Dendritic cell treated with granulocyte-macrophage colony-stimulating factor and Interleukin-4, amounts not matched to agents 40 ng/mL and 50 ng/mL, for 4 days (primary cell): ENCODE data around the gene CREB3L2.
"Not testable (repeated sequence)": the region's sequence is repeated elsewhere in the genome, so short reads cannot be mapped to it uniquely, and the experiment has no call there.

Experiments
- H3K27ac Mint-ChIP-seq: one replicate; pipeline ENCODE4 v1.8.0; 2022; ENCODE audit warnings: mild to moderate bottlenecking, mixed read lengths
- H3K27me3 Mint-ChIP-seq: one replicate; pipeline ENCODE4 v1.8.0; 2022; ENCODE audit warnings: mild to moderate bottlenecking, mixed read lengths
- H3K36me3 Mint-ChIP-seq: one replicate; pipeline ENCODE4 v1.8.0; 2022; ENCODE audit warnings: low read depth, mixed read lengths
- H3K4me1 Mint-ChIP-seq: one replicate; pipeline ENCODE4 v1.8.0; 2022; ENCODE audit warnings: low read depth, mixed read lengths
- H3K4me3 Mint-ChIP-seq: one replicate; pipeline ENCODE4 v1.8.0; 2022; ENCODE audit warnings: mild to moderate bottlenecking, moderate library complexity, mixed read lengths
- H3K9me3 Mint-ChIP-seq: one replicate; pipeline ENCODE4 v1.8.0; 2022; ENCODE audit warnings: mixed read lengths
- intact Hi-C: fragments of 100-400 bp; cut with micrococcal nuclease; formaldehyde crosslinking; loops from one replicate; pipeline ENCODE4 v1.15.0; 2022

CREB3L2 gene, protein sequence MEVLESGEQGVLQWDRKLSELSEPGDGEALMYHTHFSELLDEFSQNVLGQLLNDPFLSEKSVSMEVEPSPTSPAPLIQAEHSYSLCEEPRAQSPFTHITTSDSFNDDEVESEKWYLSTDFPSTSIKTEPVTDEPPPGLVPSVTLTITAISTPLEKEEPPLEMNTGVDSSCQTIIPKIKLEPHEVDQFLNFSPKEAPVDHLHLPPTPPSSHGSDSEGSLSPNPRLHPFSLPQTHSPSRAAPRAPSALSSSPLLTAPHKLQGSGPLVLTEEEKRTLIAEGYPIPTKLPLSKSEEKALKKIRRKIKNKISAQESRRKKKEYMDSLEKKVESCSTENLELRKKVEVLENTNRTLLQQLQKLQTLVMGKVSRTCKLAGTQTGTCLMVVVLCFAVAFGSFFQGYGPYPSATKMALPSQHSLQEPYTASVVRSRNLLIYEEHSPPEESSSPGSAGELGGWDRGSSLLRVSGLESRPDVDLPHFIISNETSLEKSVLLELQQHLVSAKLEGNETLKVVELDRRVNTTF

DNA sequence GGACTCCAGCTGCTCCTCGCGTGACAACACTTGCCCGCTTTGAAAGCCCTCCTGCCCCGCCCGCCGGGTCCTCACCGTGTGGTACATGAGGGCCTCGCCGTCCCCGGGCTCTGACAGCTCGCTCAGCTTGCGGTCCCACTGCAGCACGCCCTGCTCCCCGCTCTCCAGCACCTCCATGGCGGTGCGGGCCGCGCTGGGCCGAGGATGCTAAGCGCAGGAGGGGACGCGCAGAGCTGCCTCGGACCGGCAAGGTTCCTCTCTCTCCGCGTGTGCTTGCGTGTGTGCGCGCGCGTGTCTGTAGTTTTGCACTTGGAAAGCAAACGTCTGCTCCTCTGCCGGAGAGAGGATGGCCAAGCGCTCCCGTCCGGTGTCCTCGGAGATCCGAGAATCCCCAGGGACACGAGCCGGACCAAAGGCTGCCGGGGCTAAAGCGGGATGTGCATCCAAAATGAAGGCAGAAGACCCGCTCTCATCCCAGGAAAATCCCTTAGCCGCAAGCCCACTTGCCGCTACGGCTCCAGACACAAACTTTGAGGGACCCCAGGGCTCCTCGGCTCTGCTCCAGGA lies at the start of gene CREB3L2:
TSS of gene CREB3L2 (minus strand) at position 558 of the 567 bp plus-strand sequence. CDS start at position 177, 381 bp downstream.
- intact Hi-C loops: loop anchor here (2.0 to 5.0 kb wide), 2 partner anchors 41 to 461 kb away; partner anchors contain the start of gene TRIM24
- H3K4me1 Mint-ChIP-seq: peaks cover 47% of the 10 kb centered on the region

DNA sequence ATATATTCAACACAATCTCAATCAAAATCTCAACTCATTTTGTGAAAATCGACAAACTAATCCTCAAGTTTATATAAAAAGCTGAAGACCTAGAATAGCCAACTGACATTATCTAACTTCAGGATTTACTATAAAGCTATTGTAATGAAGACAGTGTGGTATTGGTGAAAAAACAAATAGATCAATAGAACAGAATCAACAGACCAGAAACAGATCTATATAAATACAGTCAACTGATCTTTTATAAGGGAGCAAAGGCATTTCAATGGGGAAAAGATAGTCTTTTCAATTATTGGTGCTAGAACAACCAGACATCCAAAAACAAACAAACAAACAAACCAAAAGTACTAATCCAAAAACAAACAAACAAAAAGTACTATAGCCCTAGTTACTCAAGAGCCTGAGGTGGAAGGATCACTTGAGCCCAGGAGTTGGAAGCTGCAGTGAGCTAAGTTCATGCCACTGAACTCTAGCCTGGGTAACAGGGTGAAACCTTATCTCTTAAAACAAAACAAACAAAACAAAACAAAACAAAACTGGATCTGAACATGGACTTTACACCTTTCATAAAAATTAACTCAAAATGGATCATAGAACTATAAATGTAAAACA lies 47.7 kb upstream of the CREB3L2 start:
- Mint-ChIP-seq H3K4me3 (no peak overlapping the region), H3K36me3 (no peaks in the 10 kb centered on the region), H3K4me1 (peaks cover 5% of the 10 kb centered on the region), H3K27me3 (no peaks in the 10 kb centered on the region), H3K27ac (no peak overlapping the region), H3K9me3 (peaks cover 9% of the 10 kb centered on the region)
- intact Hi-C loops: no loop called here

More for the DNA sequence above, at the start of gene CREB3L2:
- H3K9me3 Mint-ChIP-seq: no peaks in the 10 kb centered on the region
- peak within 1 kb of the TSS; percentile 93 for H3K27ac Mint-ChIP-seq
- H3K36me3 Mint-ChIP-seq: peaks cover 7% of the 10 kb centered on the region
- H3K4me3 Mint-ChIP-seq: peak within 1 kb of the TSS; percentile 87
- no peaks in the 10 kb centered on the region for H3K27me3 Mint-ChIP-seq

DNA sequence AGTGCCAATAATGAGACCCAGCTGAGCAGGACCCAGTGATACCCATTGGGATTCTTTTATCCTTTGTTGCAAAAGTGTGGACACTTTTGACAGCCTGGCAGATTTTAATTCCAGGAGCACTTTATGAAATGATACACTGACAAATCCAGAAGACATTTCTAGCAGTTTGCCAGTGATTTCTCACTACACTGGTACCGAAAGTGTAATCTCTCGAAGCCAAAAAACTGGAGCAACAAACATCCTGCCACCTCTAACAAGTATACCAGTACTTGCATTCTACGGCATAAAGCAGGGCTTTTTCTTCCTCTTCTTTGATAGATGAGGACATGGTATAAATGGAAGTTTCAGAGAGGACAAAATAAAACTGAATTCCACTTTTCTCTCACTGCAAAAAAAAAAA lies 46.0 kb upstream of the CREB3L2 start:
- no peaks in the 10 kb centered on the region for H3K36me3 Mint-ChIP-seq
- no peak overlapping the region for H3K27ac Mint-ChIP-seq
- H3K9me3 Mint-ChIP-seq: peaks cover 9% of the 10 kb centered on the region
- intact Hi-C loops: no loop called here
- peaks cover 5% of the 10 kb centered on the region for H3K4me1 Mint-ChIP-seq
- no peaks in the 10 kb centered on the region for H3K27me3 Mint-ChIP-seq
- no peak overlapping the region for H3K4me3 Mint-ChIP-seq

DNA sequence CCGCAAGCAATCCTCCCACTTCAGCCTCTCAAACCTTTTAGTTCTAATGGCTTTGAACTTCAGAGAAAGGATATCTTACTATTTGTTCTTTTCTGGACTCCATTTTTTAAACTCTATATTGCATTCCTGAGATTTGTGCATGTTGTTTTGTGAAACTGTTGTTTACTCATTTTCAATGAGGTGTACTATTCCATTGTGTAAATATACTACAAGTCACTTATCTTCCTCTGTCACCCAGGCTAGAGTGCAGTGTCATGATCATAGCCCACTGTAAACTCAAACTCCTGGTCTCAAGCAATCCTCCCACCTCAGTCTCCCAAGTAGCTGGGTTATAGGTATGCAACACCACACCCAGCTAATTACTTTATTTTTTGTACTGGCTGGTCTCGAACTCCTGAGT lies 43.0 kb upstream of the CREB3L2 start:
- H3K27ac Mint-ChIP-seq: no peak overlapping the region
- H3K36me3 Mint-ChIP-seq: no peaks in the 10 kb centered on the region
- H3K27me3 Mint-ChIP-seq: no peaks in the 10 kb centered on the region
- H3K9me3 Mint-ChIP-seq: peaks cover under 1% of the 10 kb centered on the region
- intact Hi-C loops: no loop called here
- peaks cover 9% of the 10 kb centered on the region for H3K4me1 Mint-ChIP-seq
- no peak overlapping the region for H3K4me3 Mint-ChIP-seq

DNA sequence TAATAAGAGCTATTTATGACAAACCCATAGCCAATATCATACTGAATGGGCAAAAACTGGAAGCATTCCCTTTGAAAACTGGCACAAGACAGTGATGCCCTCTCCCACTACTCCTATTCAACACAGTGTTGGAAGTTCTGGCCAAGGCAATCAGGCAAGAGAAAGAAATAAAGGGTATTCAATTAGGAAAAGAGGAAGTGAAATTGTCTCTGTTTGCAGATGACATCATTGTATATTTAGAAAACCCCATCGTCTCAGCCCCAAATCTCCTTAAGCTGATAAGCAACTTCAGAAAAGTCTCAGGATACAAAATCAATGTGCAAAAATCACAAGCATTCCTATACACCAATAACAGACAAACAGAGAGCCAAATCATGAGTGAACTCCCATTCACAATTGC lies 38.2 kb upstream of the CREB3L2 start:
- peaks cover 29% of the 10 kb centered on the region for H3K9me3 Mint-ChIP-seq
- intact Hi-C loops, H3K27ac Mint-ChIP-seq: not testable (repeated sequence)

DNA sequence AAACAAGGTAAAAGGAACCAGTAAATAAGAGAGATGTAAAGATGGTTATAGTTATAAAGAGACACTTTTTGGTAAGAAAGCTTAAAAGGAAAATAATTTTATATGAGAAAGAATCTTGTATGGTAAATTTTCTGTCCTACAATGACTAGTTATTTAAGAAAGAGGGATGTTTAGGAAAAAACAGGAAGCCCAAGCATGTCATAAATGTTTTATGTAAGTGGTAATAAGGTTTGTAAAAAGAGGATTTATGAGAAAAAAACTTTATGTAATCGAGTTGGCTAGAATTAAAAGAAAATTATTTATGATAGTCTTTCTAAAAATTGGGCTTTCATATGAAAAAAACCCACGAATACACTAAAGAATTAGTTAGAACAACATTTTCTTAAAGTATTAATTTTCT lies 34.2 kb upstream of the CREB3L2 start:
- Mint-ChIP-seq H3K4me1 (peaks cover 6% of the 10 kb centered on the region), H3K27ac (no peak overlapping the region), H3K27me3 (peaks cover 4% of the 10 kb centered on the region), H3K36me3 (no peaks in the 10 kb centered on the region), H3K4me3 (no peak overlapping the region), H3K9me3 (peaks cover 37% of the 10 kb centered on the region)
- intact Hi-C loops: no loop called here

More for the DNA sequence above, 38.2 kb upstream of the CREB3L2 start:
- not testable (repeated sequence) for H3K36me3 Mint-ChIP-seq, H3K27me3 Mint-ChIP-seq, H3K4me1 Mint-ChIP-seq, H3K4me3 Mint-ChIP-seq

DNA sequence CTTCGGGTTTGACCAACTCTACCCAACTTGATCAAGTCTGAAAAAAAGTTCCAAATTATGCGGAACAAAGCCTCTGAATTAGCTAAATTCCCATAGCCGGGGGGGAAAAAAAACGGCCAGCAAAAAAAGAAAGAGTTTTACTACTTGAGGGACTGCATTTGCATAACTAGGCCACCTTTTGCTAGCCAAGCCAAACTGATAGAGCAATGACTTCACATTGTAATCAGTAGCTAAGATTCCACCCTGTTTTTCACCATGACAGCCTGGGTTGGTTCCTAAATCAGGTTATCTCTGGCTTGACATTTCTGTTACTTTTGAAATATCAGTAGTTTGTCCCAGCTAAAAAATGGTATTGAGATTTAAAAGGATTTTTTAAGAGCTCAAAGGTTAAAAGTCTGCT lies 31.4 kb upstream of the CREB3L2 start:
- intact Hi-C loops: no loop called here
- Mint-ChIP-seq H3K27me3 (peaks cover 2% of the 10 kb centered on the region), H3K4me1 (peaks cover 17% of the 10 kb centered on the region), H3K36me3 (no peaks in the 10 kb centered on the region), H3K4me3 (no peak overlapping the region), H3K27ac (no peak overlapping the region), H3K9me3 (peaks cover 21% of the 10 kb centered on the region)

DNA sequence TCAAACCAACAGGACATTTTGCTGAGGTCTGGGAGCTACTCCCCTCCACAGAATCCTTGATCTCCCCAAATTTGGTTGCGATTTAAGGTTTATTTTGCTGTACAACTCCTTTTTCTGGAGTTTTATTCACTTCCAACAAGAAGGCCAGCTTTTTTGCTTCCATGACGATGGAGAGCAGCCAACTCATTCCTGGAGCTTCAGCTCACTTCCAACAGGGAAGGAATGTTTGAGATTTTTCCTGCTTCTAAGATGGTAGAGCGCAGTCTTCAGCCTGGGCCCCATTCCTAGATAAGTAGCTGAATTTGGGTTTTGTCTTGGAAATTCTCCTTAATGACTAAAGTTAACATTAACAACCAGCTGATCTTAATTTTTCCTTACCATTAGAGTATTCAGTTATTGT lies 30.9 kb upstream of the CREB3L2 start:
- intact Hi-C loops: no loop called here
- Mint-ChIP-seq H3K27me3 (peaks cover 2% of the 10 kb centered on the region), H3K9me3 (peaks cover 21% of the 10 kb centered on the region), H3K36me3 (no peaks in the 10 kb centered on the region), H3K4me1 (peaks cover 20% of the 10 kb centered on the region), H3K4me3 (no peak overlapping the region), H3K27ac (no peak overlapping the region)

DNA sequence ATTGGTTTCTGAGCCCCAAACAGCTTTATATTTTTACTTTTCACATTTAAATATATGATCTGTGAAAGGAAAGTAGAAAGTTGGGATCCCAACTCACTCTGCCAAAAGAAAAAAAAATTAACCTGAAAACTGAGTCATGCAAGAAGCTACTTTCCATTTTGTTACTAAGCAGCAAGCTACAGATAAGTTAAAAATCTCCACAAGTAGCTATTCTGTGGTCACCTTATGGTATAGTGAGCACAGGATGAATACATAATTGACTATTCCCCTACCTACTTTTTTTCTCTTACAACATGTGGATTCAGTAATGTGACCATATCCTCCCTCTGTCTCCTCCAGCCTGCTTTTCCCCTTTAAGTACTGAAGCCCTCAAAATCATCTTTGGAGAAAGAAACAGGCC lies 30.3 kb upstream of the CREB3L2 start:
- Mint-ChIP-seq H3K4me1 (peaks cover 20% of the 10 kb centered on the region), H3K36me3 (no peaks in the 10 kb centered on the region), H3K27ac (no peak overlapping the region), H3K27me3 (peaks cover 2% of the 10 kb centered on the region), H3K4me3 (no peak overlapping the region), H3K9me3 (peaks cover 20% of the 10 kb centered on the region)
- intact Hi-C loops: no loop called here

DNA sequence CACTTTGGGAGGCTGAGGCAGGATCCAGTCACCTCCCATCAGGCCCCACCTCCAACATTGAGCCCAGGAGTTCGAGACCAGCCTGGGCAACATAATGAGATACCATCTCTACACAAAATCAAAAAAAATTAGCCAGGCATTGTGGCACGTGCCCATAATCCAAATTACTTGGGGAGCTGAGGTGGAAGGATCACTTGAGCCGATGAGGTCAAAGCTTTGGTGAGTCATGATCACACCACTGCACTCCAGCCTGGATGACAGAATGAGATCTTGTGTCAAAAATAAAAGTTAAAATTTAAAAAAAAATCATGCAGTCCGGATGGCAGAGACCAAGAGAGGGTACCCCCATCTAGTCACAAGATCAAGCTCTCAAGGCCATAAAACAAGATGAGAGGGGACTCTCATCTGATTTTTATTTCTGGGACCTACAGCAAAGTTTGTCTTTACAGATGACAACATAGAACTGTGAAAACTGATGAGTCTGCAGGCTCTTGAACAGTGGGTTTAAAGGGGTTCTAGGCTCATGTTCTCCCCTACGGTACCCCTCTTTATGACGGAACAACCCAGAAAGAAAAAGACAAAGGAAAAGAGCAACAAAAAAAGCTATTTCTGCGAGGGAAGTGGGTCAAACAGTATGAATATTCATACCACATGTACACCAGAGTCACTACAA lies 28.9 kb upstream of the CREB3L2 start:
- Mint-ChIP-seq H3K4me1 (peaks cover 20% of the 10 kb centered on the region), H3K27me3 (peaks cover 2% of the 10 kb centered on the region), H3K27ac (no peak overlapping the region), H3K9me3 (peaks cover 13% of the 10 kb centered on the region), H3K36me3 (no peaks in the 10 kb centered on the region), H3K4me3 (no peak overlapping the region)
- intact Hi-C loops: no loop called here

DNA sequence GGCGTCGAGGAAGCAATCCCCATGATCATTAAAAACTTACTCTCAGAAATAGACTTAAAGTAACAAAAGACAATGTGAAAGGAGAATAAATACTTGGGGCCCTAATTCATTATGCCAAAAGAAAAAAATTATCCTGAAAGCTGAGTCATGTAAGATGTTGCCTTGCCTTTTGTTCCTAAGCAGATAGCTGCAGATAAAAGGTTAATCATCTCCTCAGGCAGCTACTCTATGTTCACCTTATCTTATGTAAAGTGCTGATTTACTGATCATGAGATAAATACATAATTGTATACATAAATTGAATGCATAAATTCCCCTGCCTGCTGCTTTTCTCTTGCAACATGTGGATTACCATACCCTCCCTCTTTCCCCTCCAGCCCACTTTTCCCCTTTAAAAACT lies 28.1 kb upstream of the CREB3L2 start:
- H3K4me3 Mint-ChIP-seq: no peak overlapping the region

DNA sequence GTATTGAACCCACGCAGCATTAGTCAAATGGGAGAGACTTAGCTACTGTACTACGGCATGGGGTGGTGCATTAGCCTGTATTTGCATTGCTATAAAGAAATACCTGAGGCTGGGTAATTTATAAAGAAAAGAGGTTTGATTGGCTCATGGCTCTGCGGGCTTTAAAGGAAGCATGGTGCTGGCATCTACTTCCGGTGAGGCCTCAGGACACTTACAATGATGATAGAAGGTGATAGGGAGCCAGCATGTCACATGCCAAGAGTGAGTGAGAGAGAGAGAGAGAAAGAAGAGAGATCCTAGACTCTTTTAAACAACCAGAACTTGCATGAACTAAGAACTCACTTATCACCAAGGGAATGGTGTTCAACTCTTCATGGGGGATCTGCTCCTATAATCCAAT lies 27.2 kb upstream of the CREB3L2 start:
- intact Hi-C loops: no loop called here
- no peaks in the 10 kb centered on the region for H3K9me3 Mint-ChIP-seq
- H3K4me1 Mint-ChIP-seq: peaks cover 20% of the 10 kb centered on the region
- H3K27me3 Mint-ChIP-seq: peaks cover 2% of the 10 kb centered on the region
- H3K4me3 Mint-ChIP-seq: no peak overlapping the region
- no peaks in the 10 kb centered on the region for H3K36me3 Mint-ChIP-seq
- H3K27ac Mint-ChIP-seq: peak overlapping the region; percentile 64

More for the DNA sequence above, 28.1 kb upstream of the CREB3L2 start:
- H3K27ac Mint-ChIP-seq: no peak overlapping the region
- H3K4me1 Mint-ChIP-seq: peaks cover 20% of the 10 kb centered on the region
- H3K36me3 Mint-ChIP-seq: no peaks in the 10 kb centered on the region
- peaks cover 2% of the 10 kb centered on the region for H3K27me3 Mint-ChIP-seq
- peaks cover 7% of the 10 kb centered on the region for H3K9me3 Mint-ChIP-seq
- intact Hi-C loops: no loop called here

DNA sequence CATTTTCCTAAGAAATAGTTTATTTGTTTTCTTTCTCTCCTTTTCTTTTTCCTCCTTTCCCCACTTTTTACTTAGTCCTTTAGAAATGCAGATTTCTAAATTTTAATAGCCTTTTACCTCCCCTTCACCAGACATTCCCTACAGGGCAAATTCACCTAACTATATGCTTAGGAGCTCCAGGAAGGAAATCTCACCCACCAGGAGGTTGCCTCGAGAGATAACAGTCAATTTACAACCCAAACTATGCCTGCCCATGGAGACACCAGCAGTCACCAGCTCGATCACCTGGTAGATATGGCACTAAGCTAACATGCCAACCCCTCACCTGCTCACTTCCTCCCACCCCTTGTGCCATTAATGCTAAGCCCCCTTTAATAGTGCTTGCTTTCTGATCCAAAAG lies 25.2 kb upstream of the CREB3L2 start:
- Mint-ChIP-seq H3K36me3 (no peaks in the 10 kb centered on the region), H3K4me3 (no peak overlapping the region), H3K4me1 (peaks cover 20% of the 10 kb centered on the region), H3K27me3 (peaks cover 2% of the 10 kb centered on the region), H3K27ac (no peak overlapping the region), H3K9me3 (no peaks in the 10 kb centered on the region)
- intact Hi-C loops: no loop called here
